Stimulated activated CD4-positive, alpha-beta T cell treated with anti-CD3 and anti-CD28 coated beads, Interleukin-1b, Interleukin-23, amount 100 ng/mL, for 48 hours (primary cell): Measurements from ENCODE around the gene BLOC1S6.

Source experiments
- DNase-seq: peaks from one replicate; pipeline ENCODE4 v3.0.0-alpha.2; 2020

Gene BLOC1S6

GRCh38 chr15:45587095-45587862, at the start of gene BLOC1S6:
TSS of gene BLOC1S6 (plus strand) at chr15:45587379. CDS start at chr15:45587444, 65 bp downstream.
- peak; percentile 86 for DNase-seq

GRCh38 chr15:45539680-45540079, 47.5 kb upstream of the BLOC1S6 start:
- DNase-seq, result no peak

GRCh38 chr15:45540531-45540930, 46.6 kb upstream of the BLOC1S6 start:
- no peak for DNase-seq

- no peak for DNase-seq
Measured at GRCh38 chr15:45543051-45543450, 44.1 kb upstream of the BLOC1S6 start.

GRCh38 chr15:45544266-45545023, 42.7 kb upstream of the BLOC1S6 start:
- DNase-seq, result no peak

- no peak for DNase-seq
Measured at GRCh38 chr15:45546789-45547188, 40.4 kb upstream of the BLOC1S6 start.

GRCh38 chr15:45548753-45549520, 38.2 kb upstream of the BLOC1S6 start:
- no peak for DNase-seq

- no peak for DNase-seq
Measured at GRCh38 chr15:45549541-45550220, 37.5 kb upstream of the BLOC1S6 start.

- DNase-seq, result no peak
Measured at GRCh38 chr15:45550436-45550835, 36.7 kb upstream of the BLOC1S6 start.

GRCh38 chr15:45551676-45552075, 35.5 kb upstream of the BLOC1S6 start:
- DNase-seq, result no peak

GRCh38 chr15:45555934-45556608, 31.1 kb upstream of the BLOC1S6 start:
- DNase-seq, result no peak

GRCh38 chr15:45572617-45573016, 14.6 kb upstream of the BLOC1S6 start:
- DNase-seq, result no peak

GRCh38 chr15:45573961-45574629, 13.1 kb upstream of the BLOC1S6 start:
- DNase-seq, result peak; percentile 10

- no peak for DNase-seq
Measured at GRCh38 chr15:45581919-45582318, 5.3 kb upstream of the BLOC1S6 start.

GRCh38 chr15:45583731-45584639, 3.2 kb upstream of the BLOC1S6 start:
- DNase-seq, result peak; percentile 27

- DNase-seq, result no peak
Measured at GRCh38 chr15:45585069-45585791, 1.9 kb upstream of the BLOC1S6 start.

GRCh38 chr15:45586125-45586524, 1.1 kb upstream of the BLOC1S6 start:
- no peak for DNase-seq

GRCh38 chr15:45586601-45587094, 531 bp upstream of the BLOC1S6 start:
- no peak for DNase-seq

GRCh38 chr15:45587863-45588170, 638 bp downstream of the BLOC1S6 start:
- DNase-seq, result no peak
